GM18868 (cell line): ENCODE results near the gene FRMD4B.
A peak's percentile ranks its signal among the peaks of the same experiment; 100 is the strongest.

ENCODE experiments used
- ATAC-seq: cut with Tn5 transposase; IDR thresholded peaks from one replicate; pipeline ENCODE4 v1.9.1; 2021; ENCODE audit warnings: mild to moderate bottlenecking, moderate library complexity; ENCODE audit not compliant: unreplicated experiment

Gene FRMD4B

GRCh38 chr3:69368129-69368741 is 17.7 kb downstream of the FRMD4B start:
- ATAC-seq, result peak; percentile 97

GRCh38 chr3:69367586-69367985 is 18.3 kb downstream of the FRMD4B start:
- no peak for ATAC-seq

GRCh38 chr3:69364354-69364753 is 21.5 kb downstream of the FRMD4B start:
- no peak for ATAC-seq

- ATAC-seq, result no peak
These were observed 25.2 kb downstream of the FRMD4B start for GRCh38 chr3:69360690-69361089.

- ATAC-seq, result no peak
These were observed 26.0 kb downstream of the FRMD4B start for GRCh38 chr3:69359916-69360315.

GRCh38 chr3:69359339-69359893 is 26.5 kb downstream of the FRMD4B start:
- ATAC-seq, result no peak

GRCh38 chr3:69357196-69357595 is 28.7 kb downstream of the FRMD4B start:
- ATAC-seq, result no peak

- ATAC-seq, result no peak
These were observed 30.9 kb downstream of the FRMD4B start for GRCh38 chr3:69354948-69355347.

GRCh38 chr3:69353503-69353902 is 32.4 kb downstream of the FRMD4B start:
- peak; percentile 66 for ATAC-seq

GRCh38 chr3:69353088-69353478 is 32.8 kb downstream of the FRMD4B start:
- peak; percentile 19 for ATAC-seq

GRCh38 chr3:69352305-69353087 is 33.4 kb downstream of the FRMD4B start:
- no peak for ATAC-seq

GRCh38 chr3:69343875-69344274 is 42.0 kb downstream of the FRMD4B start:
- no peak for ATAC-seq

GRCh38 chr3:69342074-69342473 is 43.8 kb downstream of the FRMD4B start:
- ATAC-seq, result no peak

GRCh38 chr3:69339760-69340159 is 46.1 kb downstream of the FRMD4B start:
- ATAC-seq, result no peak

GRCh38 chr3:69338911-69339310 is 47.0 kb downstream of the FRMD4B start:
- no peak for ATAC-seq

- no peak for ATAC-seq
These were observed 53.0 kb downstream of the FRMD4B start for GRCh38 chr3:69332934-69333333.

- ATAC-seq, result no peak
These were observed 54.9 kb downstream of the FRMD4B start for GRCh38 chr3:69330891-69331400.

- ATAC-seq, result no peak
These were observed 56.0 kb downstream of the FRMD4B start for GRCh38 chr3:69329892-69330291.

GRCh38 chr3:69328963-69329302 is 57.0 kb downstream of the FRMD4B start:
- ATAC-seq, result no peak

- no peak for ATAC-seq
These were observed 57.6 kb downstream of the FRMD4B start for GRCh38 chr3:69328103-69328962.

GRCh38 chr3:69326855-69327300 is 59.0 kb downstream of the FRMD4B start:
- ATAC-seq, result peak; percentile 73
